H9 (cell line): ENCODE measurements around the gene CETP. TPM values are rescaled to one million over a fixed set of nuclear protein-coding genes. Genes with fewer than 3 reads are reported as not detected.

Experiments used
- DNase-seq: peaks from one replicate; pipeline ENCODE4 v3.0.0-alpha.2; 2017
- H2AFZ ChIP-seq: one replicate; pipeline ENCODE4 v1.6.1; 2013; ENCODE audit warnings: mild to moderate bottlenecking, low read length, control low read depth, moderate library complexity
- H2AK5ac ChIP-seq: 2 replicates; pipeline ENCODE4 v1.6.1; 2013; ENCODE audit warnings: low read length, control low read depth, mixed read lengths; ENCODE audit not compliant: insufficient read length
- H2BK120ac ChIP-seq: one replicate; pipeline ENCODE4 v1.6.1; 2013; ENCODE audit warnings: low read depth, mild to moderate bottlenecking, low read length, control low read depth, inconsistent platforms; ENCODE audit not compliant: poor library complexity, severe bottlenecking
- H2BK12ac ChIP-seq: 2 replicates; pipeline ENCODE4 v1.6.1; 2013; ENCODE audit warnings: low read length, control low read depth, mixed read lengths, low read depth; ENCODE audit not compliant: insufficient read length
- H2BK15ac ChIP-seq: 2 replicates; pipeline ENCODE4 v1.6.1; 2013; ENCODE audit warnings: low read depth, low read length, control low read depth
- H2BK20ac ChIP-seq: one replicate; pipeline ENCODE4 v1.6.1; 2013; ENCODE audit warnings: low read depth, mild to moderate bottlenecking, low read length, control low read depth, inconsistent platforms; ENCODE audit not compliant: poor library complexity, severe bottlenecking
- H2BK5ac ChIP-seq: 2 replicates; pipeline ENCODE4 v1.6.1; 2013; ENCODE audit warnings: low read length, control low read depth, mixed read lengths; ENCODE audit not compliant: insufficient read length
- H3K14ac ChIP-seq: 2 replicates; pipeline ENCODE4 v1.6.1; 2013; ENCODE audit warnings: low read length, control low read depth; ENCODE audit not compliant: insufficient read depth
- H3K18ac ChIP-seq: 2 replicates; pipeline ENCODE4 v1.6.1; 2013; ENCODE audit warnings: low read depth, mild to moderate bottlenecking, mixed read lengths, low read length, control low read depth; ENCODE audit not compliant: insufficient read length
- H3K23ac ChIP-seq: 2 replicates; pipeline ENCODE4 v1.6.1; 2013; ENCODE audit warnings: low read length, control low read depth, mixed read lengths, low read depth; ENCODE audit not compliant: insufficient read length
- H3K23me2 ChIP-seq: 2 replicates; pipeline ENCODE4 v1.6.1; 2013; ENCODE audit warnings: low read depth, mild to moderate bottlenecking, mixed read lengths, low read length, control low read depth; ENCODE audit not compliant: insufficient read length, poor library complexity, severe bottlenecking
- H3K27ac ChIP-seq: 2 replicates; pipeline ENCODE4 v1.5.1; 2013; ENCODE audit warnings: low read length, control low read depth, mixed read lengths, low read depth; ENCODE audit not compliant: insufficient read length
- H3K27me3 ChIP-seq: 2 replicates; pipeline ENCODE4 v1.6.1; 2013; ENCODE audit warnings: low read length, control low read depth, inconsistent platforms; ENCODE audit not compliant: insufficient read depth
- H3K4ac ChIP-seq: 2 replicates; pipeline ENCODE4 v1.6.1; 2013; ENCODE audit warnings: low read depth, mild to moderate bottlenecking, control low read depth, inconsistent platforms, low read length, moderate library complexity
- H3K4me1 ChIP-seq: 2 replicates; pipeline ENCODE4 v1.6.1; 2013; ENCODE audit warnings: low read length, control low read depth, inconsistent platforms; ENCODE audit not compliant: insufficient read depth
- H3K4me2 ChIP-seq: 2 replicates; pipeline ENCODE4 v1.6.1; 2013; ENCODE audit warnings: low read length, control low read depth, mixed read lengths; ENCODE audit not compliant: insufficient read length, insufficient read depth
- H3K56ac ChIP-seq: 2 replicates; pipeline ENCODE4 v1.6.1; 2013; ENCODE audit warnings: low read depth, mild to moderate bottlenecking, mixed read lengths, low read length, control low read depth; ENCODE audit not compliant: insufficient read length
- H3K79me1 ChIP-seq: 2 replicates; pipeline ENCODE4 v1.6.1; 2013; ENCODE audit warnings: low read depth, mild to moderate bottlenecking, moderate library complexity, low read length, control low read depth, inconsistent platforms; ENCODE audit not compliant: insufficient read depth, poor library complexity, severe bottlenecking
- H3K79me2 ChIP-seq: 2 replicates; pipeline ENCODE4 v1.6.1; 2013; ENCODE audit warnings: low read length, control low read depth, inconsistent platforms; ENCODE audit not compliant: insufficient read depth
- H3K9ac ChIP-seq: 2 replicates; pipeline ENCODE4 v1.6.1; 2013; ENCODE audit warnings: low read length, control low read depth, mixed read lengths; ENCODE audit not compliant: insufficient read length; ENCODE audit errors: extremely low read depth
- H3K9me3 ChIP-seq: one replicate; pipeline ENCODE4 v1.6.1; 2013; ENCODE audit warnings: low read depth, low read length, inconsistent platforms; ENCODE audit not compliant: control insufficient read depth
- H3T11ph ChIP-seq: one replicate; pipeline ENCODE4 v1.6.1; 2013; ENCODE audit warnings: mild to moderate bottlenecking, low read length, control low read depth, inconsistent platforms
- H4K20me1 ChIP-seq: one replicate; pipeline ENCODE4 v1.6.1; 2013; ENCODE audit not compliant: control insufficient read depth, insufficient read length, insufficient read depth
- H4K5ac ChIP-seq: 2 replicates; pipeline ENCODE4 v1.6.1; 2013; ENCODE audit warnings: low read depth, mild to moderate bottlenecking, mixed read lengths, low read length, control low read depth; ENCODE audit not compliant: insufficient read length
- H4K8ac ChIP-seq: replicated peaks from 2 replicates; pipeline ENCODE4 v1.6.1; 2013; ENCODE audit warnings: low read length, control low read depth, mixed read lengths, low read depth; ENCODE audit not compliant: insufficient read length
- H4K91ac ChIP-seq: 2 replicates; pipeline ENCODE4 v1.6.1; 2013; ENCODE audit warnings: low read depth, mild to moderate bottlenecking, moderate library complexity, mixed read lengths, low read length, control low read depth; ENCODE audit not compliant: insufficient read length
- H3K27ac Mint-ChIP-seq, 3 experiments: 2 replicates in 2 of 3; 3 replicates in 1 of 3; pipeline ENCODE4 v1.8.0; 2020 to 2021; ENCODE audit warnings: mixed read lengths in 3 of 3, mild to moderate bottlenecking in 1 of 3, moderate library complexity in 1 of 3
- H3K27me3 Mint-ChIP-seq: 2 replicates; pipeline ENCODE4 v1.8.0; 2021; ENCODE audit warnings: low read depth, mild to moderate bottlenecking, moderate library complexity, mixed read lengths
- H3K36me3 Mint-ChIP-seq, 3 experiments: 2 replicates in 2 of 3; 3 replicates in 1 of 3; pipeline ENCODE4 v1.8.0; 2020 to 2021; ENCODE audit warnings: low read depth in 3 of 3, mixed read lengths in 3 of 3; ENCODE audit not compliant: insufficient read depth in 1 of 3
- H3K4me1 Mint-ChIP-seq, 2 experiments: 2 replicates each; pipeline ENCODE4 v1.8.0; 2020; ENCODE audit warnings: mixed read lengths in 2 of 2
- H3K4me3 Mint-ChIP-seq, 2 experiments: 2 replicates in 1 of 2; 3 replicates in 1 of 2; pipeline ENCODE4 v1.8.0; 2020 to 2021; ENCODE audit warnings: mild to moderate bottlenecking in 2 of 2, mixed read lengths in 2 of 2, moderate library complexity in 1 of 2
- H3K9me3 Mint-ChIP-seq, 2 experiments: 2 replicates in 1 of 2; 3 replicates in 1 of 2; pipeline ENCODE4 v1.8.0; 2020; ENCODE audit warnings: mild to moderate bottlenecking in 2 of 2, mixed read lengths in 2 of 2, moderate library complexity in 1 of 2
- CTCF ChIP-seq: fragments of 200-600 bp; sonication (generic); conservative IDR thresholded peaks from 3 replicates; pipeline ENCODE4 v1.8.0; 2021; ENCODE audit warnings: antibody characterized with exemption, mild to moderate bottlenecking
- WGBS: extraction: QIAGEN DNeasy Blood & Tissue Kit; methylation state at CpG from one replicate; pipeline ENCODE4 v1.1.7; 2013; ENCODE audit warnings: missing lambda C conversion rate, low lambda C conversion rate, mixed read lengths; ENCODE audit not compliant: insufficient read length; ENCODE audit errors: extremely low coverage; 5-methylcytosine and 5-hydroxymethylcytosine counted together
- total RNA-seq: library from RNA; stranded (reverse); gene quantifications from 2 replicates; pipeline ENCODE4 v1.2.1, GENCODE V29; 2021

The CETP gene
- total RNA-seq, 1 experiment from 2014 or later: not detected

- H3K9me3 Mint-ChIP-seq: peaks cover 0 to 5% of the 10 kb centered on the region in 2 experiments; a peak in 1 of 5 replicates
Observed at GRCh38 chr16:56998352-56998751, 36.6 kb downstream of the CETP start.

More at GRCh38 chr16:56998352-56998751, 36.6 kb downstream of the CETP start:
- no peak overlapping the region for H3K27ac ChIP-seq
- no peak overlapping the region for H2AFZ ChIP-seq
- H3T11ph ChIP-seq: no peak overlapping the region
- no peaks in the 10 kb centered on the region for H3K9me3 ChIP-seq
- no peaks in the 10 kb centered on the region for H3K23me2 ChIP-seq
- H3K4me2 ChIP-seq: no peak overlapping the region
- no peak overlapping the region for H4K91ac ChIP-seq
- Mint-ChIP-seq H3K27ac (no peak overlapping the region), H3K36me3 (no peaks in the 10 kb centered on the region), H3K27me3 (peaks cover 18% of the 10 kb centered on the region), H3K4me3 (no peak overlapping the region), H3K4me1 (peaks cover 6 to 8% of the 10 kb centered on the region in 2 experiments; a peak in 3 of 4 replicates)
- no peak overlapping the region for H3K23ac ChIP-seq
- H3K4me1 ChIP-seq: no peaks in the 10 kb centered on the region
- no peak overlapping the region for H2BK5ac ChIP-seq
- H3K9ac ChIP-seq: no peak overlapping the region
- no peak overlapping the region for H2BK120ac ChIP-seq
- no peak overlapping the region for H2BK20ac ChIP-seq
- H3K79me1 ChIP-seq: no peaks in the 10 kb centered on the region
- no peaks in the 10 kb centered on the region for H4K20me1 ChIP-seq
- no peak overlapping the region for H2BK15ac ChIP-seq
- H4K5ac ChIP-seq: no peak overlapping the region
- no peak overlapping the region for H2AK5ac ChIP-seq
- no peak overlapping the region for H3K18ac ChIP-seq
- no peaks in the 10 kb centered on the region for H3K79me2 ChIP-seq
- no peak for DNase-seq
- WGBS: no CpG with 5 or more reads among the region's 3 CpGs
- H4K8ac ChIP-seq: no peak overlapping the region
- no peak overlapping the region for H3K56ac ChIP-seq
- H3K27me3 ChIP-seq: no peaks in the 10 kb centered on the region
- H3K14ac ChIP-seq: no peak overlapping the region
- no peak overlapping the region for H2BK12ac ChIP-seq
- no peak overlapping the region for H3K4ac ChIP-seq
- no peak for TF ChIP-seq CTCF
